Neural progenitor cell (in vitro differentiated cells): ENCODE results near the gene ASTN2.

Experiments
- EZH2 ChIP-seq: fragments of 200-600 bp; sonication (generic); IDR thresholded peaks from 2 replicates; pipeline ENCODE4 v1.6.1; 2017; ENCODE audit warnings: antibody characterized with exemption, mild to moderate bottlenecking, moderate library complexity
- TF ChIP-seq, protein P1 (sequence below): fragments of 200-600 bp; sonication (generic); IDR thresholded peaks from 2 replicates; pipeline ENCODE4 v1.5.1; 2017; ENCODE audit warnings: antibody characterized with exemption, mild to moderate bottlenecking

DNA sequence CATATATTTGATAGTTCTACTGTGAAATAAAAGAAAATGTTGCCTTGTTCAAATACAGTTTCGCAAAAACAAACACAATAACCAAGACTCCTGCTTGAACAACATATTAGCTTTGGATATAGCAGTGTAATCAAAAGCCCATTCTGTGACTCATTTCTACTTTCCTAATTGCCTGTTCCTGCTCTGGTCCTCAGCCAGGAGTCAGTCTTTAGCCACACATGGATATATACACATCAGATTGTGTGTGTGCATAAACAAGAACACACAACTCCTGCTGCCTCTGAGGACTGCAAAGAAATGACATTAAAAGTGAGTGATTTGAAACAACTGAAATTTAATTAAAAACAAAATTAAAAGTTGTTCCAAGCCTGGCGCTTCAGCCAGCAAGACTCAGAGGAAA is 393.0 kb downstream of the ASTN2 start:
- no peak for TF ChIP-seq EZH2
- TF ChIP-seq, protein P1, sequence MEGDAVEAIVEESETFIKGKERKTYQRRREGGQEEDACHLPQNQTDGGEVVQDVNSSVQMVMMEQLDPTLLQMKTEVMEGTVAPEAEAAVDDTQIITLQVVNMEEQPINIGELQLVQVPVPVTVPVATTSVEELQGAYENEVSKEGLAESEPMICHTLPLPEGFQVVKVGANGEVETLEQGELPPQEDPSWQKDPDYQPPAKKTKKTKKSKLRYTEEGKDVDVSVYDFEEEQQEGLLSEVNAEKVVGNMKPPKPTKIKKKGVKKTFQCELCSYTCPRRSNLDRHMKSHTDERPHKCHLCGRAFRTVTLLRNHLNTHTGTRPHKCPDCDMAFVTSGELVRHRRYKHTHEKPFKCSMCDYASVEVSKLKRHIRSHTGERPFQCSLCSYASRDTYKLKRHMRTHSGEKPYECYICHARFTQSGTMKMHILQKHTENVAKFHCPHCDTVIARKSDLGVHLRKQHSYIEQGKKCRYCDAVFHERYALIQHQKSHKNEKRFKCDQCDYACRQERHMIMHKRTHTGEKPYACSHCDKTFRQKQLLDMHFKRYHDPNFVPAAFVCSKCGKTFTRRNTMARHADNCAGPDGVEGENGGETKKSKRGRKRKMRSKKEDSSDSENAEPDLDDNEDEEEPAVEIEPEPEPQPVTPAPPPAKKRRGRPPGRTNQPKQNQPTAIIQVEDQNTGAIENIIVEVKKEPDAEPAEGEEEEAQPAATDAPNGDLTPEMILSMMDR = peak; percentile 28
